Omental fat pad (tissue), 4 donors: ENCODE data around the gene NHLRC4. TPM values are rescaled to one million over a fixed set of nuclear protein-coding genes. Genes with fewer than 3 reads are reported as not detected.

Experiments used
- ATAC-seq: fragments of 150-250 bp; one replicate; pipeline ENCODE4 v1.9.1; 2016; ENCODE audit warnings: mild to moderate bottlenecking, moderate library complexity; ENCODE audit not compliant: low FRiP score
- DNase-seq: peaks from one replicate; pipeline ENCODE4 v3.0.0-alpha.2; 2019; ENCODE audit warnings: low spot score
- total RNA-seq, 4 donors: library from RNA; depleted of rRNA; stranded (reverse); fragments of >200 nt; gene quantifications; one replicate each; pipeline ENCODE4 v1.1.0, GENCODE V29; 2016
- TF ChIP-seq, protein P1 (sequence below), 3 donors: fragments of 450-650 bp; IDR thresholded peaks; one replicate each; pipeline ENCODE4 v1.5.1; 2016 to 2017; ENCODE audit warnings: antibody characterized with exemption in 3 of 3, mild to moderate bottlenecking in 3 of 3, moderate library complexity in 2 of 3

The NHLRC4 gene
- total RNA-seq, 4 donors from 2014 or later = 0.24 to 5.5 (median 1.2) TPM

DNA sequence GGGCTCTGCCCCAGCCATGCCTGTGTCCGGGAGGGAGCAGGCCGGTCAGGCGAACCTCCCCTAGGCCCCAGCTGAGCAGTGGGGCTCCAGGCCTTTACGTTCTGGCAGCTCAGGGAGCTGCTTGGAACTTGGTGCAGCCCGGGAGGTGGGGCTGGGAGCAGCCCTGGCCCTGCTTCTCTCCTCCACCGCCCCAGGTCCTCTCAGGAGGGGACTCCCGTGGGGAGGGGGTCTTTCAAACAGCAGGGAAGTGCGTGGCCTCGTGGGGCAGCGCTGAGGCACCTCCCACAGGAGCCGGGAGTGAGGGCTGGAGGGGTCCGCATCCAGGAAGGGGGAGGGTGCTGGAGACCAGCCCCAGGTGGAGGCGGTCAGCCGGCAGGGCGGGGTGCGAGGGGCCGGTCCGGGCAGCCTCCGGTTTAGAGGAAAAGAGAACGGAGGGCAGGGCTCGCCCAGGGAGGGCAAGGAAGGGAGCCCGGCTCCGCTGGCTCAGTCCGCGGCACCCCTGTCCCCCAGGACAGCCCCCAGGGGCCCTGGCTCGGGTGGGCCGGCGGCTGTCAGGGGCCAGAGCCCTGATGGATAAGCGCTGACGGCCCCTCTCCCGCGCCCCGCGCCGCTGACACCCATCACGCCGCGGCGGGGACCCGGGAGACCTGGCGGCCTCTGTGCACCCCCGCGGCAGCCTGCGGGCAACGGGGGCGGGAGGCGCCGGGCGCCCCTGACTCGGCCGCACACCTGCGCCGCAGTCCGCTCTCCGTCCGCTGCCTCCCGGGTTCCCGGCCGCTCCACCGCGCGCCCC lies 7.2 kb upstream of the NHLRC4 start:
- ATAC-seq (no peak), DNase-seq (no peak)
- TF ChIP-seq, protein P1, sequence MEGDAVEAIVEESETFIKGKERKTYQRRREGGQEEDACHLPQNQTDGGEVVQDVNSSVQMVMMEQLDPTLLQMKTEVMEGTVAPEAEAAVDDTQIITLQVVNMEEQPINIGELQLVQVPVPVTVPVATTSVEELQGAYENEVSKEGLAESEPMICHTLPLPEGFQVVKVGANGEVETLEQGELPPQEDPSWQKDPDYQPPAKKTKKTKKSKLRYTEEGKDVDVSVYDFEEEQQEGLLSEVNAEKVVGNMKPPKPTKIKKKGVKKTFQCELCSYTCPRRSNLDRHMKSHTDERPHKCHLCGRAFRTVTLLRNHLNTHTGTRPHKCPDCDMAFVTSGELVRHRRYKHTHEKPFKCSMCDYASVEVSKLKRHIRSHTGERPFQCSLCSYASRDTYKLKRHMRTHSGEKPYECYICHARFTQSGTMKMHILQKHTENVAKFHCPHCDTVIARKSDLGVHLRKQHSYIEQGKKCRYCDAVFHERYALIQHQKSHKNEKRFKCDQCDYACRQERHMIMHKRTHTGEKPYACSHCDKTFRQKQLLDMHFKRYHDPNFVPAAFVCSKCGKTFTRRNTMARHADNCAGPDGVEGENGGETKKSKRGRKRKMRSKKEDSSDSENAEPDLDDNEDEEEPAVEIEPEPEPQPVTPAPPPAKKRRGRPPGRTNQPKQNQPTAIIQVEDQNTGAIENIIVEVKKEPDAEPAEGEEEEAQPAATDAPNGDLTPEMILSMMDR (IDR thresholded peaks at IDR 0.05) = no peak

DNA sequence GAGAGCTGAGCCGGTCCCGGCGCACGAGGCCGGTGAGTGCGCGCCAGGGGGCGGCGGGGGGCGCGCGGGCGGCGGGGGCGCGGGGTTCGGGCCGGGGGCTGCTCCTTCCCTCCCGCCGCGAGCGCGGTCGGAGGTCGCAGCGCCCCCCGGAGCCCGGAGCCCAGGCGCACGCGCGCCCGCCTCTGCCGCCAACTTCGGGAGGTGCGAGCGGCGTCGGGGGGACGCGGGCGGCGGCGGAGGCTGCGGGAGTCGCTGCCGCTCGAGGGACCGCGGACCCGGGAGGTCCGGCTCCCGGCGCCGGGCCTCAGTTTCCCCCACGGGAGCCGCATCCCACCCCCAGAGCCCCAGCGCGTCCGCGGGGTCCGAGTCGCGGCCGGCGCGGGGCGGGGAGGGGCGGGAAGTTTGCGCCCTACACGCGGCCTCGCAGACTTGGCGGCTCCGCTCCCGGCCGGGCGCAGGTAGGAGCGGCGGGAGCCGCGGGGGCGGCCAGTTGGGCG lies 6.6 kb upstream of the NHLRC4 start, which contains the start of gene PRR35:
PRR35 (plus strand) TSS at position 191 of the 497 bp plus-strand sequence. CDS start 2,901 bp downstream, outside the sequence.
- ATAC-seq = no peak
- TF ChIP-seq, protein P1 (IDR thresholded peaks at IDR 0.05) = no peak
- no peak for DNase-seq

DNA sequence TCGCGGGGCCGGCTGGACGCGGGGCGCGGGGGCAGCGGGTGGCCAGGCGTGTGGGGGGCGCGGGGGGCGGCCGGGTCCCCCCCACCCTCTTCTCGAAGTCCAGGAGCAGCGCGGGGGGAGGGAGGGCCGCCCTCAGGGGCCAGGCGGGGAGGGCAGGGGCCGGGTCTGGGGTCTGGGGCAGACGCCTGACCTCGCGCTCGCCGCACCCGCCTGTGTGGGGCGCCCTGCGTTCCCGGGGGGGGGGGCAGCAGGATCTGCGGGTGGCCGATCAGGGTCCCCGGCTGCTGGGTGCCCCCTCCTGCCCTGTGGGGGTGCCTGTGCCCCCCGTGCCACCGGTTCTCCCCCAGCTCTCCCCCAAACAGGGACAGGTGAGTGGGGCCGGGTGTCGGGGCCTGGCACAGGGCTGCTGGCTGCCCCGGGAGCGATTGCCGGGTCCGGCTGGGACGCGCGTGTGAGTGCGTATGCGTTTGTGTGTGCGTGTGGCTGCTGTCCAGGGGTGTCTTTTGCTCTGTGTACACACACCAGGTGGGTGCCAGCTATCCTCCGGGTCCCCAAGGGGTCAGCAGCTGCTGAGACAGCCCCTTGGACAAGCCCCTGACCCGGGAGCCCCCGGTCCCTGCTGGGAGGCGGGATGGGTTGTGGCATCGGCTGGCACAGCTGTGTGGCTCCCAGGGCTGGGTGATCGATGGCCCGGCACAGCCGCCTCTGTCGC lies 5.9 kb upstream of the NHLRC4 start:
- DNase-seq = no peak
- TF ChIP-seq, protein P1 (IDR thresholded peaks at IDR 0.05) = no peak
- no peak for ATAC-seq

DNA sequence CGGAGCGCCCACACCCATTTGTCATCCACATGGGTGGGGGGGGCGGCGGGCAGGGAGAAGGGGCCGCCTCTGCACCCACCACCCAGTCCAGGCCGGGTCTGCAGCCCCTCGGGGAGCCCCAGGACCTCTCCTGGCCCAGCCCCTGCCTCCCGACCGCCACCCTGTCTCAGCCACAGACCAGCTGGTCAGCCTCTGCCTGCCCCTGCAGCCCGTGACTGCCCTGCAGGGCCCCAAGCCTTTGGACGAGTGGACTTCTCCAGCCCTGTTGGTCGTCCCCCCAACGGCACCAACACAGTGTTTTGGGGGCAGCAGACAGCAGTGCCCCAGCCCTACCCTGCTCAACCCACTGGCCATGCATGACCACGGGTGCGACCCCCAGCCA lies 5.4 kb upstream of the NHLRC4 start:
- ATAC-seq = no peak
- TF ChIP-seq, protein P1 (IDR thresholded peaks at IDR 0.05) = no peak
- no peak for DNase-seq

DNA sequence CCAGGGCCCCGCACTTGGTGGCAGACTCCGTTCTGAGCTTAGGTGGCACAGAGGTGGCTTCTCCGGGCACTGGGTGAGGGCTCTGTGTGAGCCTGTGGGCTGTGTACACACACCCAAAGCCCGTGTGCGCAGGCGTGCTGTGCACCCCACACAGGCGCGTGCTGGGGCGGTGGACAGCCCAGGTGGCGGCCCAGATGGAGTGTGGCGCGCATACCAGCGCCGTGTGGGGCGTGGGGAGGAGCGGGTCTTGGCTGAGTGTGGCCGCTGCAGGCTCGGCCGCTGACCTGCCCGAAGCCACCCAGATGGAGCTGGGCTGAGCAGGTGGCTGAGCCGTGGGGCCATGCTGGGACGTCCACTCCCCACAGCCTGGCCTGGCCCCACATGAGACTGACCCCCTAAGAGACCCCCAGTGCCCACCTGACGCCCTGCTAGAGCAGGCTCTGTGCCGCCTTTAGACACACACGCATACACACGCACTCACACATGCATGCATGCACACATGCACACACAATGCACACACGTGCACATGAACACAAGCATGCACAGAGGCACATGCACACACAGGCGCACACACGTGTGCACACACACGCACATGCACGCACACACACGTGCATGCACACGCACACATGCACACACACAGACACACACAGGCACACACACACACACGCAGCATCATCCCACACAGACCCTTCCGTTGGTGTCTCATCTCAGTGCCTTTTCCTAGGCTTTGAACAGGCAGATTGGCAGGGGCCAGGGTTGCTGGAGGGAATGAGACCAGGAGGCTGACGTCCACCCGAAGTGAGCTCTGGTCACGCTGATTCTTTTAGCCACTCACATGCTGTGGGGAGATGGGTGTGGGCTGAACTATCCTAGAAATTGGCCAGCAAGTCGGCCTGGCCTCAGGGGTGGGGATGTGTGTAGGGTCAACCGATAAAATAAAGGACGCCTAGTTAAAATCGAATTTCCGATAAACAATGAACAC lies 4.6 kb upstream of the NHLRC4 start:
- TF ChIP-seq, protein P1 (IDR thresholded peaks at IDR 0.05) = no peak
- ATAC-seq = no peak
- no peak for DNase-seq

DNA sequence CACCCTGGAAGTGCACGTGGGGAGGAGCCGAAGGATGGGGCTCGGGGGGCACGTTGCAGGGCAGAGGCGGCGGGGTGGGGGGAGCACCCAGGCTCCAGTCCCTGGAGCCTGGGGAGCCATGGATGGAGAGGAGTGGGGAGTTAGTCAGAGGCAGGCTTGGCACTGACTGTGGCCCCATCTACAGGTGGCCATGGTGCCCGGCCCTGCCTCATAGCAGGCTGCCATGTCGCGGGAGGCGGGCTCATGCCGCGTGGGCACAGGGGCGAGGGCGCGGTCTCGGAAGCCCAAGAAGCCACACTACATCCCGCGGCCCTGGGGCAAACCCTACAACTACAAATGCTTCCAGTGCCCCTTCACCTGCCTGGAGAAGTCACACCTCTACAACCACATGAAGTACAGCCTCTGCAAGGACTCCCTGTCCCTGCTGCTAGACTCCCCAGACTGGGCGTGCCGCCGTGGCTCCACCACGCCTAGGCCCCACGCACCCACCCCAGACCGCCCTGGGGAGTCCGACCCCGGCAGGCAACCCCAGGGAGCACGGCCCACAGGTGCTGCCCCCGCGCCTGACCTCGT lies 3.6 kb upstream of the NHLRC4 start:
- DNase-seq (no peak), ATAC-seq (no peak)
- TF ChIP-seq, protein P1 (IDR thresholded peaks at IDR 0.05) = no peak
